Progenitor cell of endocrine pancreas (in vitro differentiated cells): ENCODE results near the gene LRRC51. TPM values are rescaled to one million over a fixed set of nuclear protein-coding genes. Genes with fewer than 3 reads are reported as not detected.

Experiments used
- DNase-seq: peaks from one replicate; pipeline ENCODE4 v3.0.0; 2021; ENCODE audit warnings: low spot score; ENCODE audit not compliant: unreplicated experiment
- H3K27ac Mint-ChIP-seq: 2 replicates; pipeline ENCODE4 v1.8.0; 2021; ENCODE audit warnings: mild to moderate bottlenecking, moderate library complexity, mixed read lengths
- H3K27me3 Mint-ChIP-seq: 2 replicates; pipeline ENCODE4 v1.8.0; 2021; ENCODE audit warnings: mixed read lengths
- H3K36me3 Mint-ChIP-seq: 2 replicates; pipeline ENCODE4 v1.8.0; 2022; ENCODE audit warnings: mixed read lengths; ENCODE audit not compliant: insufficient read depth
- H3K4me1 Mint-ChIP-seq: 2 replicates; pipeline ENCODE4 v1.8.0; 2021; ENCODE audit warnings: low read depth, mixed read lengths
- H3K4me3 Mint-ChIP-seq: 2 replicates; pipeline ENCODE4 v1.8.0; 2021; ENCODE audit warnings: low read depth, mild to moderate bottlenecking, moderate library complexity, mixed read lengths
- H3K9me3 Mint-ChIP-seq: 2 replicates; pipeline ENCODE4 v1.8.0; 2021; ENCODE audit warnings: low read depth, mixed read lengths
- total RNA-seq: library from RNA; stranded (reverse); gene quantifications from 2 replicates; pipeline ENCODE4 v1.2.1, GENCODE V29; 2021
- TF ChIP-seq, protein P1 (sequence below): fragments of 200-600 bp; sonication (generic); IDR thresholded peaks from one replicate; pipeline ENCODE4 v1.5.0; 2021; ENCODE audit warnings: antibody characterized with exemption, mild to moderate bottlenecking; ENCODE audit not compliant: unreplicated experiment

LRRC51 gene
- total RNA-seq, 1 donor from 2014 or later: 14.9 TPM

DNA sequence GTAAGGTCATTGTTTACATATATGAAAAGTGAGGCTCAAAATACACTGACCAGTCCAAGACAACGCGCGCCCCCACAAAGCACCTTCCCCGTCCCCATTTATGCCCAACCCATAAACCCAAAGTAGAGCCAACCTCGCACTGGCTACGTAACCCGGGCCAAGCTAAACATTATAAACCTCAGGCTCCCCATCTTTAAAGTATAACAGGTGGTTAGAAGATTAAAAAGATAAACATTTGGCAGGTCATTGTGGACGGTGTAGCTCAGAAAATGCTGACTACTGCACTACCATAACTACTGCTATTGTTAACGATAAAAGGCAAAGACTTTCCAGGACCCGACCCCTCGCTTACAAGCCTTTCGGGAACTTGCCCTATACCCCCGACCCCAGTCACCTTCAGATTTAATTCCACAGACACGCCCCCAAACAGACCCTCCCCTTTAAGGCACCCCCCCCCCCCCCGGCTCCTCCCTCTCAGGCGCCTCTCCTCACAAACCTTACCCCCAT is 778 bp upstream of the LRRC51 start:
- no peaks in the 10 kb centered on the region for H3K36me3 Mint-ChIP-seq
- H3K9me3 Mint-ChIP-seq: no peaks in the 10 kb centered on the region
- peak overlapping the region; percentile 93 for H3K4me3 Mint-ChIP-seq
- H3K27ac Mint-ChIP-seq: peak overlapping the region; percentile 99
- TF ChIP-seq, protein P1, sequence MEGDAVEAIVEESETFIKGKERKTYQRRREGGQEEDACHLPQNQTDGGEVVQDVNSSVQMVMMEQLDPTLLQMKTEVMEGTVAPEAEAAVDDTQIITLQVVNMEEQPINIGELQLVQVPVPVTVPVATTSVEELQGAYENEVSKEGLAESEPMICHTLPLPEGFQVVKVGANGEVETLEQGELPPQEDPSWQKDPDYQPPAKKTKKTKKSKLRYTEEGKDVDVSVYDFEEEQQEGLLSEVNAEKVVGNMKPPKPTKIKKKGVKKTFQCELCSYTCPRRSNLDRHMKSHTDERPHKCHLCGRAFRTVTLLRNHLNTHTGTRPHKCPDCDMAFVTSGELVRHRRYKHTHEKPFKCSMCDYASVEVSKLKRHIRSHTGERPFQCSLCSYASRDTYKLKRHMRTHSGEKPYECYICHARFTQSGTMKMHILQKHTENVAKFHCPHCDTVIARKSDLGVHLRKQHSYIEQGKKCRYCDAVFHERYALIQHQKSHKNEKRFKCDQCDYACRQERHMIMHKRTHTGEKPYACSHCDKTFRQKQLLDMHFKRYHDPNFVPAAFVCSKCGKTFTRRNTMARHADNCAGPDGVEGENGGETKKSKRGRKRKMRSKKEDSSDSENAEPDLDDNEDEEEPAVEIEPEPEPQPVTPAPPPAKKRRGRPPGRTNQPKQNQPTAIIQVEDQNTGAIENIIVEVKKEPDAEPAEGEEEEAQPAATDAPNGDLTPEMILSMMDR: no peak
- peaks cover 14% of the 10 kb centered on the region for H3K4me1 Mint-ChIP-seq
- DNase-seq: no peak
- no peaks in the 10 kb centered on the region for H3K27me3 Mint-ChIP-seq

DNA sequence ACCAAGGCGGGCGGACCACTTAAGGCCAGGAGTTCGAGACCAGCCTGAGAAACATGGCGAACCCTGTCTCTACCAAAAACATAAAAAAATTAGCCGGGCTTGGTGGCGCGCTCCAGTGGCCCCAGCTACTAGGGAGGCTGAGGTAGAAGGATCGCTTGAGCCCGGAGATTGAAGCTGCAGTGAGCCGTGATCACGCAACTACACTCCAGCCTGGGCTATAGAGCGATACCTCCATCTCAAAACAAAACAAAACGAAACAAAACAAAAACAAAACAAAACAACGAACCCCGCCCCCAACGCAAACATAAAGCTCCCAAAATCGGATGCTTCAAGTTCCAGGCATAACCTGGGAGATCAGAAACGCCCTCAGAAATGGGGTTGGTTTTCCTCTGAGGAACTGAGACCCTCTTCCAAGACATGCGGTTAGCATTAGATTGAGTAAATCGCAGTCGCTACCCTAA is 564 bp downstream of the LRRC51 start:
- Mint-ChIP-seq H3K27me3 (no peaks in the 10 kb centered on the region), H3K27ac (peak overlapping the region; percentile 99), H3K36me3 (no peaks in the 10 kb centered on the region), H3K4me3 (peak overlapping the region; percentile 93), H3K9me3 (no peaks in the 10 kb centered on the region), H3K4me1 (peaks cover 15% of the 10 kb centered on the region)
- no peak for DNase-seq
- TF ChIP-seq, protein P1: no peak

DNA sequence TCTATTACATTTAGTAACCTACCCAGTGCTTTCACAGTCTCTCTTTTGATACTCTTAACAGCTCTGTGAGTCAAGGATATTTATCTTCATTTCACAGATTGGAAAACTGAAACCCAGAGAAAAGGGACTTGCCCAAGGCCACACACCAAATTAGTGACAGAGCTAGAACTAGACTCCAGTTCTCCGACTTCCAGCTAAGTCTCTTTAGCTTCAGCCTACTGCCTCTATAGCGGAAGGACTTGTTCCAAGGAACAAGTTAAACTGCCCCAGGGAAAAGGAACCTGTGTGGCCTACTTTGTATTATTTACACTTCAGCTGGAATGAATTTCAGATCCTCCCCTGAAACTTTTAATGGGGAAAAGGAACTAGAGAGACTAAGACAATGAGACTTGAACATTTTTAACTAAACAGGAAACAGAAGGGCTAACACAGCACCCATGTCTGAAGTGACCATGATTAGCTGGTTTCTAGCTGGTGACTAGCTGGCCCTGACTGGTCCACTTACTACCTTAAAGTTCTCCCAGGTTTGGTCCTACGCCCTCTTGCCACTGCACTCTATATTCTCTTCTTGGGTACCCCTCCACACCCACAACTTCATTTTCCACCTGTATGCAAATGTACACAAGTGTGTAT is 1.3 kb downstream of the LRRC51 start:
- H3K4me3 Mint-ChIP-seq: peak overlapping the region; percentile 93
- TF ChIP-seq, protein P1: no peak

DNA sequence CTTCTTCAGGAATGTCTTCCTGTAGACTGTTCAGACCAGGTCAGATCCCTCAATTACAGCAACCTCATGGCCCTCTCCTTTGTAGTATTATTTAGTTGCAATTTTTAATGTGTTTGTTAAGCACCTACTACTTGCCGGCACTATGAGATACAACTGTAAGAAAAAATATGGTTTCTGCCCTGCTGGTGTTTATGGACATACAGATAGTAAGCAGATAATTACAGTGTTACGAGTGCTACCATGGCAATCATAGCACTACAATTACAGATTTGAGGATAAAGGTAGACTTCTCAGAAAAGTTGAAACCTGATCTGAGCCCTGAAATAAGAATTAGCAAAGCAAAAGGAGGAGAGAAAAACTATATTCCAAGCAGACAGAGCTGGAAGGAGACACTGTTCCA is 2.8 kb downstream of the LRRC51 start:
- no peaks in the 10 kb centered on the region for H3K36me3 Mint-ChIP-seq
- TF ChIP-seq, protein P1: no peak
- peaks cover 14% of the 10 kb centered on the region for H3K4me1 Mint-ChIP-seq
- H3K4me3 Mint-ChIP-seq: no peak overlapping the region
- no peak for DNase-seq
- H3K27me3 Mint-ChIP-seq: no peaks in the 10 kb centered on the region
- no peak overlapping the region for H3K27ac Mint-ChIP-seq
- no peaks in the 10 kb centered on the region for H3K9me3 Mint-ChIP-seq

More for the DNA sequence above, 1.3 kb downstream of the LRRC51 start:
- H3K36me3 Mint-ChIP-seq: no peaks in the 10 kb centered on the region
- H3K27me3 Mint-ChIP-seq: no peaks in the 10 kb centered on the region
- H3K27ac Mint-ChIP-seq: peak overlapping the region; percentile 99
- no peak for DNase-seq
- H3K9me3 Mint-ChIP-seq: no peaks in the 10 kb centered on the region
- peaks cover 15% of the 10 kb centered on the region for H3K4me1 Mint-ChIP-seq

DNA sequence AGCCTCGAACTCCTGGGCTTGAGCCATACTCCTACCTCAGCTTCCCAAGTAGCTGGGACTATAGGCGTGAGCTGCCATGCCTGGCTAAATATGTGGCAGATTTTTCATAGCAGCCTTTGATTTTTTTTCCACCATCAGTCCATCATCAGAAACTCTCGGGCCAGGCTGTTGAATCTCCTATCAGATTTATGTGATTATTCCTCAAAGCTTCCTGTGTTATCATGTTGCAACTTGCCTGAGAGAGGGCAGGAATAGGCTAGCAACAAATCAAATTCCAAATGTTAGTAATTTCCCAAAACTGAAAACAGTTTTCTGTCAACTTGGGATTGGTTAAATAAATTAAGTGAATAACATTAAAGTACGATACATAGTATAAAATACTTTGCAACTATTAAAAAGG is 3.4 kb downstream of the LRRC51 start:
- no peaks in the 10 kb centered on the region for H3K9me3 Mint-ChIP-seq
- no peaks in the 10 kb centered on the region for H3K27me3 Mint-ChIP-seq
- DNase-seq: no peak
- no peak overlapping the region for H3K4me3 Mint-ChIP-seq
- H3K36me3 Mint-ChIP-seq: no peaks in the 10 kb centered on the region
- H3K27ac Mint-ChIP-seq: no peak overlapping the region
- H3K4me1 Mint-ChIP-seq: peaks cover 7% of the 10 kb centered on the region
- TF ChIP-seq, protein P1: no peak
